DMS53 treated with DMSO at 0.1 percent for 48 hours (cell line): ENCODE measurements around the gene DHX16.

Source experiments
- DNase-seq: peaks from one replicate; lab custom pipeline; 2025; ENCODE audit not compliant: unreplicated experiment; lab: John Stamatoyannopoulos, UW

The DHX16 gene

DNA sequence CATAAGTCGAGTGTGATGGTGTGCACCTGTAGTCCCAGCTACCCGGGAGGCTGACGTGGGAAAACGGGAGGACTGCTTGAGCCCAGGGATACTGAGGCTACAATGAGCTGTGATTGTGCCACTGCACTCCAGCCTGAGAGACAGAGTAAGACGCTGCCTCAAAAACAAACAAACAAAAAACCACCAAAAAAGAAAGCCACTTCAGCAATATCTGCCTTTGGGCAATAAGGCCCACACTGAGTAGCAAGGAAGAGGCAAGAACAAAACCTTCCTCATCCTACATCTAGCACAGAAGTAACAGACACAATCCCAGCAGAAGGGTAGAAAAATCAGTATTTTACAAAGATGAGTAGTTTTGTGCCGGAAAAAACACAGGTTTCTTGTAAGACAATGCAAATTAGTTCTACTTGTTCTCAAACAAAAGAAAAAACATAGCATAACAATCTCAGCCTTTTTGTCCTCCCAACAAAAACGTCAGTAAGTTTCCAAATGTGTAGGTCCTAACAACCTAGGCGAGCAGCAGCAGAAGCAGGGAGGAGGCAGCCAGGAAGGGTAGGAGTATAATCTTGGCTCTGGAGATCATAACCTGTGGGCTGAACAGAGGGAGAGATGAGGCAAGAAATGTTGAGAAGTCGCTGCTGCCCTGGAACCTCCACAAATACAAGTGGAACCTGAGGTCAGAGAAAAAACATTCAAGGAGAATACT lies 61.5 kb downstream of the DHX16 start:
- DNase-seq = no peak

DNA sequence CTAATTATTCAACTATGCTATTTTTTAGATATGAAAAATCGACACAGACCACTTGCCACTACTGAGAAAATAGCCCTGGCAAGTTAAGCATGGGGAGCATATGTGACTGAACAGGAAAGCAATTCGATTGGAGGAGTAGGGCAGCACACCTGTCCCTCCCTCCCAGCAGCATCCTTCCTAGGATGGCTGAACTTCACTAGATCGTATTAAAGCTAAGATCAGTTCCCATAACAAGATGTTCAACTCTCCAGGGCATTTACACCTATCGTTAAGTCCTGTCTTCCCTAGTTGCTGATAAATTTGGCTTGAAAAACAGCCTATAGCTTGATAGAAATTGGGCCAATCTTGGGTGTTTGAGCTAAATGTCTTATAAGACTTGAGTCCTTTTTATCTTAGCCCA lies 62.7 kb downstream of the DHX16 start:
- DNase-seq = no peak

DNA sequence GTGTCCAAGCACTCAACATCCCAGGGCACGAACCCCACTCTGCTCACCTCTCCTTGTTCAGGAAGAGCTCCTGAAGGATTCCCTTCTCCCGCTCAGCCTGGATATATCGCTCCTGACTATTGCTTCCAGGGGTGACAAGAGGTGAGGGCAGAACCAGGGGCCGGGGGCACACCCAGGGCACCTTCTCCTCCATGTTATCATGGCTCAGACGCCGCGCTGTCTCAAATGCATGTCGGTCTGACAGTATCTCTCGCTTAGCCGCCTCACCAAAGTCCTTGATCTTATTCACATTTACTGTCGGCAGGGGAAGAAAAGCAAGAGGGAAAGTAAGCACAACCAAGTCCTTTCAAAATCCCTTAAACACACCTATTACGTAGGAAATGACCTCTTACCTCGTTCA lies 68.8 kb downstream of the DHX16 start:
- DNase-seq = no peak
